Measurements from ENCODE around the gene LHB.

The LHB gene

GRCh38 chr19:48975947-48976847 is 40.7 kb downstream of the LHB start:
- DNase-seq (ENCODE audit: low read depth): no peak

GRCh38 chr19:48970923-48971395 is 45.9 kb downstream of the LHB start:
- peak; percentile 70 for DNase-seq (ENCODE audit: low read depth)

- DNase-seq (ENCODE audit: low read depth): no peak
These were observed 46.6 kb downstream of the LHB start for GRCh38 chr19:48970139-48970766.

- DNase-seq (ENCODE audit: low read depth): no peak
These were observed 47.4 kb downstream of the LHB start for GRCh38 chr19:48969276-48970138.

- no peak for DNase-seq (ENCODE audit: low read depth)
These were observed 48.1 kb downstream of the LHB start for GRCh38 chr19:48968813-48969218.

- DNase-seq (ENCODE audit: low read depth): no peak
These were observed 48.7 kb downstream of the LHB start for GRCh38 chr19:48968179-48968661.

GRCh38 chr19:48967346-48968178 is 49.3 kb downstream of the LHB start:
- DNase-seq (ENCODE audit: low read depth): no peak

- DNase-seq (ENCODE audit: low read depth): no peak
These were observed 50.1 kb downstream of the LHB start for GRCh38 chr19:48966541-48967345.
